SHP77 (cell line): ENCODE results near the gene CD5L.

ENCODE experiments used
- DNase-seq, 2 experiments: peaks; one replicate each; lab custom pipeline; 2025; lab: John Stamatoyannopoulos, UW

The CD5L gene

GRCh38 chr1:157813269-157813668, 28.3 kb downstream of the CD5L start:
- no peak for DNase-seq

- DNase-seq, result no peak
Observed at GRCh38 chr1:157806431-157807149, 35.0 kb downstream of the CD5L start.

DNA sequence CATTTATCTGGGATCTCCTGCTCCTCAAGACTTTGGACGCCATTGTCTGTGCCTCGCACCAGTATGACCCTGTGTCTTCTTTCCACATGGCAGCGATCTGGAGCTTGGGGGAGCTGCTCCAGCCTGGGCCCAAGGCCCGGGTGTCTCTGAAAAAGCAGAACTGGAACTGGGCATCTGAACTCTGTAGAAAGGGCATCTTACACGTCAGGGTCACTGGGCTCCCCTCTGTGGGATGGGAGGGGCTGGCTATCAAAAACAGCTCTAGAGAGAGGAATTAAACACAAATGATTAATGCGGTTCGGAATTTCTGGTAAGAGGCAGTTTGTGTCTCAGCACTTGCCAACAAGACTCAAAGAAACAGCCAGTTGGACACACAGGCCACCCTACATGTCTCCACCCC, 37.8 kb downstream of the CD5L start:
- no peak for DNase-seq

- DNase-seq, result no peak
Observed at GRCh38 chr1:157799996-157800395, 41.6 kb downstream of the CD5L start.

DNA sequence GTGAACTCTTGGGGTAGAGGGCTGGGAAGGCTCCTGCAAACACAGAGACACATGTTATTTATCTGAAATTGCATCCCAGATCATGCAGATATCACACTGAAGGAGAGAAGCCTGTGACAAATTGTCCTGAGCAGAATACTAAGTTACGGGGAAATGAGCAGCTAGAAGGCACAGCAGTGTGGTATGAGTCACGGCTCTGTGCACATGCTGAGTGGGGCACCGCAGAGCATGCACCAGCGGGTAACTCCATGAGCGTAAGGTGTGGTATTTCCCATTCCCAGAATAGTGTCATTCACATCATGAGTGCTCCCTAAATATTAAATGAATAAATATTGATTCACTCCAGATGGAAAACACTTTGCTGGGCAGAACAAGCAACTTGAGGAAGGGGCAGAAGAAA, 43.4 kb downstream of the CD5L start:
- DNase-seq, result no peak

DNA sequence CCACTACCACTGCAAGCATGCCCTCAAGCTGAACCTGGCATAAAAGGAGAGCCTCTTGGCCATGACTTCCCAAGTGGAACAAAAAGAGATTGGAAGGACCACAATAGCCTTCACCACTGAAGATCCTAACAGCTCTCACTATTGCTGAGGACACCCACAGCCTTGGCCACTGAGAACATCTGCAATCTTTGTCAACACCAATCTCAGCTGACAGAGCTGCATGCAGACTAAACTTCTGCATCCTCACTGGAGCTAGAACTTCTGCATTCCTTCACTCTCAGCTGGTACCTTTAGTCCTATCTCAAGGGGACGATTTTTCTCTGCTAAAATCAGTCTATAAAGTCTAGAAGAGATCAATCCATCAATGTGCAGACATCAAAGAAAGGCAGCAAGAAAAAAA, 56.4 kb downstream of the CD5L start:
- no peak for DNase-seq

DNA sequence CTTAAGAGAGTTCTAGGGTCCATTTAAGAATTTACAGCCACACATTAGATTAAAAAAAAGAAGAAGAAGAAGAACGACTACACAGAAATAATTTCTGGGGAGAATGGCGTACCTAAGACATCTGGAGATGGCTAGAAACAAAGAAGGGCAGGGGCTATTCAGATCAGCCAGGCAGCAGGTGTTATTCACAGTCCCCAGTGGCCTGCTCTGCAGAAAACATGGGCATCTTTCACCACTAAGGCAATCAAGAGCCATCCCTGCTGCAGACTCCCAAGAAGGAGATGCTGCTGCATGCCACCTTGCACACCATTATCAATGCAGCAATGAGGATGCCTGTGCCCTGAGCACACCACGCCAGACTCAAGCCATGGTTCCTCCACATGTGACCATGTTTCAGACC, 56.8 kb downstream of the CD5L start:
- no peak for DNase-seq

DNA sequence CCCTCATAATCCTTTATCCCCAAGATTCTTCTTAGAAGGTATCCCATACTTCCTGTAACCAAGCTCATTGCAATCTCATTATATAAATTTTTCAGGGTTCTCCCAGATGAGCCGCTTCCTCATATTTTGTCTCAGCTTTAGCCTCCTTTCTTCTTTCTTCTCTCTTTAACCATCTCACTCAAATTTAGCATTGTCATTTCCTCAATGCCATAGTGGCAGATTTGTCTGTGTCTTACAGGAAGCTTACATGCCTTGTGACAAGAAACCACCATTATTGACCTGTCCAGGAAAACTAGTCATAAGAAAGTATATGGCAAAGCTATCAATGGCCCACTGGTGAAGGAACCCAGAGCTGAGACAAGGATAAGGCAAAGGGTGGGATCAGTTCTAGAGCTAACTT, 58.7 kb downstream of the CD5L start:
- DNase-seq, result no peak

GRCh38 chr1:157781048-157781447, 60.6 kb downstream of the CD5L start:
- no peak for DNase-seq
